ENCODE measurements around the gene TSHZ2. TPM values are rescaled to one million over a fixed set of nuclear protein-coding genes. Genes with fewer than 3 reads are reported as not detected.
"Not testable (repeated sequence)": the region's sequence is repeated elsewhere in the genome, so short reads cannot be mapped to it uniquely, and the experiment has no call there.

The TSHZ2 gene
- polyA plus RNA-seq, 5 donors = 9.5 to 15.8 (median 15.1) TPM

- no peak for DNase-seq
Measured at GRCh38 chr20:53342429-53342828, 370.3 kb downstream of the TSHZ2 start.

GRCh38 chr20:53343448-53343847 lies 371.3 kb downstream of the TSHZ2 start:
- DNase-seq = no peak

GRCh38 chr20:53344891-53345290 lies 372.7 kb downstream of the TSHZ2 start:
- DNase-seq = no peak

GRCh38 chr20:53345536-53346334 lies 373.6 kb downstream of the TSHZ2 start:
- no peak for DNase-seq

- DNase-seq = no peak
Measured at GRCh38 chr20:53346335-53346648, 374.1 kb downstream of the TSHZ2 start.

GRCh38 chr20:53349730-53350129 lies 377.6 kb downstream of the TSHZ2 start:
- DNase-seq = no peak

- DNase-seq = no peak
Measured at GRCh38 chr20:53352727-53353440, 380.7 kb downstream of the TSHZ2 start.

- DNase-seq = no peak
Measured at GRCh38 chr20:53354314-53354713, 382.2 kb downstream of the TSHZ2 start.

- no peak for DNase-seq
Measured at GRCh38 chr20:53355790-53356189, 383.6 kb downstream of the TSHZ2 start.

GRCh38 chr20:53359425-53359824 lies 387.3 kb downstream of the TSHZ2 start:
- DNase-seq = no peak

- DNase-seq = no peak
Measured at GRCh38 chr20:53360852-53361251, 388.7 kb downstream of the TSHZ2 start.

- DNase-seq = no peak
Measured at GRCh38 chr20:53362736-53363135, 390.6 kb downstream of the TSHZ2 start.

- DNase-seq = no peak
Measured at GRCh38 chr20:53364646-53365045, 392.5 kb downstream of the TSHZ2 start.

- no peak for DNase-seq
Measured at GRCh38 chr20:53365076-53365475, 392.9 kb downstream of the TSHZ2 start.

GRCh38 chr20:53365539-53366075 lies 393.4 kb downstream of the TSHZ2 start:
- no peak for DNase-seq

- not testable (repeated sequence) for DNase-seq
Measured at GRCh38 chr20:53366928-53367327, 394.8 kb downstream of the TSHZ2 start.

- DNase-seq = no peak
Measured at GRCh38 chr20:53369871-53370270, 397.7 kb downstream of the TSHZ2 start.

GRCh38 chr20:53370345-53370961 lies 398.3 kb downstream of the TSHZ2 start:
- no peak for DNase-seq

- no peak for DNase-seq
Measured at GRCh38 chr20:53371216-53371615, 399.1 kb downstream of the TSHZ2 start.

GRCh38 chr20:53376021-53376420 lies 403.9 kb downstream of the TSHZ2 start:
- no peak for DNase-seq

- no peak for DNase-seq
Measured at GRCh38 chr20:53379014-53379832, 407.1 kb downstream of the TSHZ2 start.

- no peak for DNase-seq
Measured at GRCh38 chr20:53379833-53380120, 407.6 kb downstream of the TSHZ2 start.
